Pulmonary artery endothelial cell (primary cell): ENCODE data around the gene KCNG2. TPM values are rescaled to one million over a fixed set of nuclear protein-coding genes. Genes with fewer than 3 reads are reported as not detected.

Experiments used
- DNase-seq: peaks from one replicate; pipeline ENCODE4 v3.0.0-alpha.2; 2011; ENCODE audit warnings: low read depth, low spot score
- total RNA-seq: library from RNA; depleted of rRNA; stranded (reverse); fragments of >200 nt; gene quantifications from 2 replicates; pipeline ENCODE4 v1.2.3, GENCODE V29; 2014

The KCNG2 gene
- total RNA-seq, 1 donor from 2014 or later: not detected

DNA sequence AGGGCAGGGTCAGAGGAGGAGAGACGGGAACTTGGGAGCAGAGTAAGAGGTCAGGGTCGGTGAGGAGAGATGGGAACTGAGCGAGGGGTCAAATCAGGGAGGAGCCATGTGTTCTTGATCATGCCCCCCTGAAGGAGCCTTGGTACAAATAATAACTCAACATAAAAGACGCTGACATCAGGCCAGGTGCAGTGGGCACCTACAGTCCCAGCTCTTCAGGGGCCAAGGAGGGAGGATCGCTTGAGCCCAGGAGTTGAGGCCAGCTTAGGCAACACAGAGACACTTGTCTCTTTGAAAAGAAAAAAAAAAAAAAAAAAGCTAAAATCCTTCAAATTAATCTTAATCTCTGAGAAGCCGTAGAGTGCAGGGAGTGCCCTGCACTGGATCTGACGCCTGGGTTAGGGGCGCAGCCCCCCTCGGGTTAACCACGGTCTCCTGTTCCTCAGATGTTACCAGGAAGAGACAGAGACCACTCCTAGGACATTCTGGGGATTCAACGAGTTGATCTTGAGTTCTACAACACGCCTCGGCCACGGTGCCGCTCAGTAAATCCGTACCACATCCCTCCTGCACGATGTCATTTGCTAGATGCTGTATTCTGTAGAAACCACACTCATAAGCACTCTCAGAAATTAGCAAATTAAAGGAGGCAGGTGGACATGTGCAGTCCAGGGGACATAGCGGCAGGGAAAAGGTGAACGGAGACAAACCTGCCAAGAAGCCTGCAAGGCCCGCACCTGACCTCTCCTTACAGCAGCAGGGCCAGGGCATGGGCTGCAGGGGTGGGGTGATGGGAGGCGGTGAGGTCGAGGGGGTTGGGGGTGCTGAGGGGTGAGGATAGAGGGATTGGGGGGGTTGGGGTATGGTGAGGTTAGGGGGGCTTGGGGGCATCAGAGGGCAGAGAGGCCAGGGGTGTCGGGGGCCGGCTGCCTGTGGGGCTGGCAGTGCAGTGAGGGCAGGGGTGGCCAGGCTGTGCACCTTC lies 124.5 kb downstream of the KCNG2 start:
- no peak for DNase-seq

DNA sequence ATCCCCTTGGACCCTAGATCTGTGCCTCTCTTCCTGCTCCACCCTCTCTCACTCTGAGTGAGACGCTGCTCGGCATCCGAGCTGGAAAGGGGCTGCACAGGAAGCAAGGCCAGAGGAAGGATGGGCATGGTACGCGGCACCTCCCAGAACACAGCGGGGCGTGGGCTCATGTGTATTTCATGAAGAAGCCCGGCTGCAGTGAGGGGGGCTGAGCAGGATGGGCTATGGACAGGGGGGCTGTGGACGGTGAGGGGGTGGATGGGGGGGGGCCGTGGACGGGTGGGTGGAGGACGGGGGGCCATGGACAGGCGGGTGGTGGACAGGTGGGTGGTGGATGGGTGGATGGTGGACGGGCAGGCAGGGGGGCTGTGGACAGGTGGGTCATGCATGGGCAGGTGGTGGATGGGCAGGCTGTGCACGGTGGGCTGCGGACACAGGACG lies 125.3 kb downstream of the KCNG2 start:
- no peak for DNase-seq

DNA sequence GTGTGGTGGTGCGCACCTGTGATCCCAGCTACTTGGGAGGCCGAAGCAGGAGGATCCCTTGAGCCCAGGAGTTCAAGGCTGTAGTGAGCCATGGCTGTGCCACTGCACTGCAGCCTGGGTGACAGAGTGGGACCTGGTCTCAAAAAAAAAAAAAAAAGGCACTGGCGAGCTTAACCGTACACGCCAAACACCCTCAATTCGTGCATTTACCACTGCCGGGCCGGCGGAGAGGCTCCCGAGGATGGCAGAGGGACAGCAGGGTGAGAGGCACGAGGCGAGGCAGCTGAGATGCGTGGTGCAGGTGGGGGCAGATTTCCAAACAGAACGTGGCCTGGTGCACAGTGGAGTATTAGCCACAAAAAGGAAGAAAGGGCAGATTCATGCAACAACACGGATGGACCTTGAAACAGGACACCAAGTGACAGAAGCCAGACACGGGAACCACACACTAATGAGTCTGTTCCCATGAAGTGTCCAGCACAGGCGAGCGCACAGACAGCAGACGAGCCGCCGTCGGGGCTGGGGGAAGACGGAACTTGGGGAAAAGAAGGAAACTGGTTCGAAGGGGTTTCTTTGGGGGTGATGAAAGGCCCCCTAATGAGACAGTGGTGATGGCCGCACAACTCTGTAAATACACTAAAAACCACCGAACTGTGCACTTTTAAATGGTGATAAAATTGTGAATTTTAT lies 126.3 kb downstream of the KCNG2 start:
- no peak for DNase-seq

DNA sequence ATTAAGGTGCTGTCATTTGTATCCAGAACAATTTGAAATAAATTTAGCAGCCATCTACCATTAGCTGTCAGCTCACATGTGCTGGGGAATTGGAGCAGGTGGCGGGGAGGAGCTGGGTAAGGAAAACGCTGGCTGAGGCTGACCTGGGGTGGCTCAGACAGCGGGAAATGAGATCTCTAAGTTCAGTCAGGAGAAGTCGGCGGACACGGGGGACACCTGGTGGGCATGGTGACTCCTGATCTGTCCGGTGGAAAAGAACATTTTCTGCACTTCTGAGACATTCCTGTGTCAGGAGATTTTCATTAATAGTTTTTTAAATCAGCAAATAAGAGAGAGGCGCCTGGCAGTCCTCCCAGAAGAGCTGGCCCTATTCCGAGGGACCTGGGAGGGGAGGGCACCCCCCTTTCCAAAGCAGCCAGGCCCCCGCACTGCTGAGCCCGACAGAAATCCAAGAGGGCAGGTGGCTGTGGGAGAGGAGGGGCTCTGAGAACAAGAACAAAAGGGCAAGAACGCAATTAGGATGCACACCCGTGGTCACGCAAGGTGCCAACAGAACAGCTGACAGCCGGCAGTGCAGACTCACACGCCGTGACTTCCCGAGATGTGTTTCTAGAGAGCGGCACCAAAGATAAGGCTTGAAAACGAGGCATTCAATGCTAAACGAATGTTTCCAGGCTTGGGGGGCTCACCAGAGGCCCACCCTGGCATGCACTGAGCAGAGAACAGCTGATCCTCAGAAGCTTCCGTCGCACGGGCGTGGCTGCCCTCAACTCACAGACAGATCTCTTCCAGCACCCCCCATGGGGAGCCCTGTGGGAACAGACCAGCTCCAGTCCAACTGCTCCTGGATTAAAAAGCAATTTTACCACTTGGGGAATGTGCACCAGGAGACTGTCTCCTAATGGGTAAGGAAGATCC lies 127.3 kb downstream of the KCNG2 start:
- no peak for DNase-seq

DNA sequence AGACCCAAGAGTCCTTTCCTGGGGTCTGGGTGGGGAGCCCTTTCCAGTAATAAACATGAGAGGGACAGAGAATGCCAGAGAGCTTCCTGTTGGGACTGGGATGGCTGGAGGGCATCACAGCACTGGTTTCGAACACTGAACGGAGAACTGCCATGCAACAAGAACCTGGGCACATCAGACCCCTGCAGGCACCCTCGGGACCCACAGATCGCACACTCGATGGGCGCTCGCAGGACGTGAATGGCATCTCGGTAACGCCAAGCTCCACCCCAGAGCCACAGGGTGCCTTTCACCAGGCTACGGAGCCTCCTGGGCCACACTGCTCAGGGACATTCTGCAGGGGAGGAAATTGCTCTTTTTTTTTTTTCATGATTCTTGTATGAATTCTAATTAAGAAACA lies 128.6 kb downstream of the KCNG2 start:
- no peak for DNase-seq

DNA sequence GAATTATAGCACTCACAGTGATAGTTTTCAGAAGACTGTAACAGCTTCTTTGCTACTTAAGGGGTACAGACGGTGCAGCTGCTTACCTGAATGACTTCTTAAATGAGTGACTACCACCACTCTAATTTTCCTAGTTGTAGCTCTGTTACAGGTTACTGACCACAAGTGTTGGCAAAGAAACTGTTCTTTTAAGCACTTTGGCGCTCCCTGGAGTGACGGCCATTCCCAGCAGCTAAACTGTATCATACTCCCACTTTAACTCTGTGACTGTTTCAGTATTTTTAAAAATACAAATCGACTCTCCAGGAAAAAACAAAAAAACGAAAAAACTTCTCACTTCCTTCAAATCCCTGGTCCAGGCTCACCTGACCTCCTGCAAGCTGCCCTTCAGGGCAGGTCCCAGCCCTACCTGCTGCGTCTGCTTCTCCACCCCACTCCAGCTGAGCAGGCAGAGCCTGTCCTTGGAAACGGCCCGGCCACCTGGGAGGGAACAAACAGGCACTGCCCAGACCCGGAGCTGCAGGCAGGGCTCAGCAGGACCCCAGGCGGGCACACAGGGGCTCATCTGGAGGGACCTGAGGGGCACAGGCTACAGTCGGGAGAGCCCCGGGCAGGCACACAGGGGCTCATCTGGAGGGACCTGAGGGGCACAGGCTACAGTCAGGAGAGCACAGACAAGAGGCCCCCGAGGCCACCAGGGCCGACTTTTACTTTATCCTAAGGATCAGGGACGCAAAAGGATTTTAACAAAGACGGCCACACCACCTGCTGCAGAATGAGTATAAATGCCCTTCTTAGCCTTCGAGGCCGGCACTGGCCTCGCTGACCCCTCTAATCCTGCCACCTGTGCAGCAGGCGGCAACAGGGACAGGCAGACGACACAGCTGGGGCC lies 129.2 kb downstream of the KCNG2 start:
- no peak for DNase-seq

DNA sequence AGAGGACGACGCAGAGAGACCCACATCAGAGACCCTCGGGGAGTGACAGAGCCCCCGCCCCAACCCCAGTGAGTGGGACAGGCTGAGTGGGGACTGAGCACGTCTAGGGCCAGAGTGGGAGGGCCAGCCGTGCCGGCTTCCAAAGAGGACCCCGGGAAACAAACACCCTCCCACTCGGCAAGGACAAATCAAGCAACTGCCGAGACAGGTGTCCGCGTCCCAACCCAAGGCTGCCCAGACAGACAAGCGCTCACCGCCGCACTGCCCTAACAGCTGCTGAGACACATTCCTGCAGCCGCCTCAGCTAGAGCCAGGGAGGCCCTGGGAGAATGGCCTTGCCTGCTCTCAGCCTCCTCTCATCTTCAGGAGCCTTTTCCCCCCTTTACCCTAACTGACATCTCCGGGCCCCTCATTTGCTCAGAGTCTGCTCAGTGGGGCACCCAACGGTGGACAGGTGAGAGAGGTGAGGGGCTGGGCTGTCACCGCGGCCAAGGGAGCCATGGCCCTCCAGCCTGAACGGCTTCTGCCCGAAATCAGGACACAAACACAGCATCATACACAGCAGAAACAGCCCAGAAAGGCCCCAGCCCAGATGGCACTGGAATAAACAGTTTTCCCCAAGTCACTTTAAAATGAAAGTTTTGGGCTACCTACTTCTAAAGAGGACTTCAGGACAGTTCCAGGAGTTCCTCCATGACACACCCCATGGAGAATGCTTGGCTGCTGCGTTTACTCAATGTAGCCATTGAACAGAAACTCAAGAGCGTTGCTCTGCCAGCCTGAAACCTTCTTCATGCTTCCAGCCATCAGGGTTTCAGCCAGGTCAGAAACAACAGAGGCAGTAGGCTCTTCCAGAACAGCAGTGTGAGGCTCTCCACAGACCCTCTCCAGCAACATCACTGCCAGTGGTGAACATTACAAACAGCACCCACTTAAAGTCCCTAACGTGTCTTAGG lies 130.1 kb downstream of the KCNG2 start:
- no peak for DNase-seq

DNA sequence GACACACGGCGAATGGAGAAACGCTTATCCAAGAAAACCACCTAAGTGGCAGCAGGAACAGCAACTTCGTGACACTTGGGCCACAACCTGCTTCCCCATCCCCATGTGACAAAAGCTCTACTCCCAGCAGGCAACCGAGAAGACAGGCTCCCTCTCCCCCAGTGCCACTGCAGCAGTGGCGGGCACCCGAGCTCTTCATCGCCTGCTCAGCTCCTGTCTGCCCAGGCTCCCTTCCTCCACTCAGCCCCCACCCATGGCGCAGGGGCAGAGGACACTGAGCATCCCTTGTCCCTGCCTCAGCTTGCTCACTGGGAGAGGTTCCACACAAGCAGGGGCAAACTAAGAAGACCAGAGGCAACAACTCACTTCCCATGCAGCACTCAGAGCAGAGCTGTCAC lies 130.8 kb downstream of the KCNG2 start:
- no peak for DNase-seq

DNA sequence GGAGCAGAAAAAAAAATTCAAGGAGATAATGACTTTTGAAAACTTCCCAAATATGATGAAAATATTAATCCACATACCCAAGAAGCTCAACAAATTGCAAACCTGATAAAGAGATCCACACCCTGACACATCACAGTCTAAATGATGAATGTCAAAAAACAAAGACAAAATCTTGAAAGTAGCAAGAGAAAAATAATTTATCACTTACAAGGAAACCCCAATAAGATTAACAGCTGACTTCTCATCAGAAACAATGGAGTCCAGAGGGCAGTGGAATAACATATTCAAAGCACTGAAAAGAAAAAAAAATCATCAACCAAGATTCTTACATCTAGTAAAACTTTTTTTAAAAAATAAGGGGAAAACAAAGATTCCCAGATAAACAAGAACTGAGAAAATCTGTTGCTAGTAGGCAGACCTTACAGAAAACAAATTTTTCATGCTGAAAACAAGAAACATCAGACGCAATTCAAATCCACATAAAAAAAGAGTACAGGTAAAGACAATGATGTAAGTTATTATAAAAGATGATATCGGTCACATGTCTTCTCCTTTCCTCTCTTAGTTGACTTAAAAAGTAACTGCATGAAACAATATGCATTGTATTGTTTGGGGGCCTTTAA lies 132.4 kb downstream of the KCNG2 start:
- no peak for DNase-seq

DNA sequence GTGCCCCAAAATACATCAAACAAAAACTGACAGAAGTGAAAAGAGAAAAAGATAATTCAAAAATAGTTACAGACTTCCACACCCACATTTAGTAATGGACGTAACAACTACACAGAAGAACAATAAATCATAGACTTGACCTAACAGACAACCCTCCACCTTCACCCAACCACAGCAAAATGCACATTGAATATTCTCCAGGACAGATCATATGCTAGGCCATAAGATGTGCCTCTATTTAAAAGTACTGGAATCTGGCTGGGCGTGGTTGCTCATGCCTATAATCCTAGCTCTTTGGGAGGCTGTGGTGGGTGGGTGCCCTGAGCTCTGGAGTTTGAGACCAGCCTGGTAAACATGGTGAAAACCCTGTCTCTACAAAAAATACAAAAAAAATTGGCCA lies 133.7 kb downstream of the KCNG2 start:
- DNase-seq: no peak

DNA sequence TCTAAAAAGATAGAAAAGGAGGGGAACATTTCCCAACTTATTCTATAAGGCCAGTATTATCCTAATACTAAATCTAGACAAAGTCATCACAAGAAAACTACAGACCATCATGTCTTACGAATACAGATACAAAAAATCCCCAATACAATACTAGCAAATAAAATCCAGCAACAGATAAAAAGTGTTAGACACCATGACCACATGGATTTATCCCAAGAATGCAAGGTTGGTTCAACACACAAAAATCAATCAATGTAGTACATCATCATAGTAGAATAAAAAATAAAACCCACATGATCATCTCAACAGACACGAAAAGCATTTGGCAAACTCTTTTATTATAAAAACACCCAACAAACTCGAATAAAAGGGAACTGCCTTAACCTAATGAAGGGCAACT lies 135.2 kb downstream of the KCNG2 start:
- no peak for DNase-seq

DNA sequence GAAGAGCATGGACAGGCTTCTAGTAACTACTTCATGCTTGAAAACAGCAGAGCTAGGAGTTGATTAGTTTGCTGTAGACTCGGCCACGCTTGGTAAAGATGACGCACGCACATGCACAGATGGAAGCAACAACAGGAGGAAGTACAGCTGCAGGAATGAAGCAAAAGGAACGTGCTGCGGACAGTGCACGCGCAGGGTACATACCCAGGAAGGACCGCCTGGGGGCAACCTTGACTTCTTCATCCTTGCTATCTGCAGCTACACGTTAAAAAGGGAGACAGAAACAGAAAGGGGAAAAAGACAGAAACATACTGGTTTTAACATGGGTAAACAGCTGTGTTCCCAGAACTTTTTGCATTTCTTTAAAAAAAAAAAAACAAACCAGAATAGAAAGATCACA lies 136.0 kb downstream of the KCNG2 start:
- DNase-seq: no peak

DNA sequence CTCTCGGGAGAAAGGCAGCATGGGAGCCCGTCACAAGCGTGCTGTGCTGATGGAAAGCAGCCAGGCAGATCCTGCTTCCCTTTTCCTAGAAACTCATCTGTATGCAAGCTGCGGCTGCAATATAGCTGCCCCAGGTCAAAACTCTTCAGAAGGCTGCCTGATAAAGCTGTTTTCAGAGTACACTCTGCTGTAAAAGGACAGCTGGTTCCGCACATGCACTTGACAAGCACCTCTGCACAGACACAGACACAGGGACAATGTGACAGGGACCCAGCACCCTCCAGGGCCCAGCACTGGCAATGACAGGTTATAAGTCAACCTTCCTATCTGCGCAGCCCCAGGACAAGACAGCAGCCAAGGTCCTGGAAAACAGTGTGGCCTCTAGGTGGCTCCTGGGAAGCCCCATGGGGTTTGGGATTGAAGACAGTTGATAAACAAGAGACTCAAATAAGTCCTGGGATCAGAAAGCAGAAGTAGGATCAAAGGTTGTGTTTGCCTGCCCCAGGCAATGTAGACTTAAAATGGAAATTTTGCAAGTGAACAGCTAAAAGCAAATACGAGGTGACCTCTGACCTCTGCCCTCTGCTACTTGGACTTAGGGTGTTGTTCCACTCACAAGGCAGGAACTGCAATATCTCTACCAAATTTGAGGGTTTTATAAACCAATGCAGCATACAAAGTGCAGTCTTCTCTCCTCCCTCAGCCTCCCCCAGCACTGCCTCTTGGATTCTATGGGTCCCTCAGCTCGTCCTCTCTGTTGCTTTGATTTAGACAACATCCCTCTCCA lies 136.8 kb downstream of the KCNG2 start:
- DNase-seq: no peak

DNA sequence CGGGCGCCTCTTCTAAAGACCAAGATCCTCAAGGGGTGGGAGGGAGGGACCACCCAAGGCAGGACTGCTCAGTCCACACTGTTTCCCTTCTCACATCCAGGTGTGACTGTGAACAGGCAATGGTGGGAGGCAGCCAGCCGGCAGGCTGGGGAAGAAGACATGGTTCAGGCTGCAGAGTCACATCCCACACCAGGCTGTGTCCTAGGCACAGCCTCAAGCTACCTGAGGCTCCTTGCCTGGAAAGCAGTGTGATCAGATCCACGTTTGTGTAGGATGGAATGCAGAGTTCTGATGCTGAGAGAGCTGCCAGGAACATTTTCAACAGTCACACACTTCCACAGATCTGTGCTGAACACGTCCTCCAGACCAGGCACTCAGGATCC lies 137.4 kb downstream of the KCNG2 start:
- DNase-seq: no peak

DNA sequence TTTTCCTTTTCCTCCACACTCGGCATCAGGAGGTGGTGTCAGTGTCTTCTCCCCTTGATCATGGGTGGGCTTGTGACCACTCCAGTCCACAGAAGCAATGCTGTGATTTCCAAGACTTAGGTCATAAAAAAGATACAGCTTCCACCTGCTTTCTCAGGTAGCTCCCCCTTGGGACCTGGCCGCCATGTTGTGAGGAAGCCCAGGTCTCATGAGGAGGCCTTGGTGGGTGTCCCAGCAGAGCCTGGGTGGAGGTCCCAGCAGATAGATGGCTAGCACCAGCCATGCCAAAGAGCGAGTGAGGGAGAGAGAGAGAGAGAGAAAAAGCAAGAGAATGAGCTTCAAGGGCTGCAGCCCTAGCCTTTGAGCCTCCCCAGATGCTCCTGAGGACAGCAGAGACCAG lies 137.8 kb downstream of the KCNG2 start:
- no peak for DNase-seq

DNA sequence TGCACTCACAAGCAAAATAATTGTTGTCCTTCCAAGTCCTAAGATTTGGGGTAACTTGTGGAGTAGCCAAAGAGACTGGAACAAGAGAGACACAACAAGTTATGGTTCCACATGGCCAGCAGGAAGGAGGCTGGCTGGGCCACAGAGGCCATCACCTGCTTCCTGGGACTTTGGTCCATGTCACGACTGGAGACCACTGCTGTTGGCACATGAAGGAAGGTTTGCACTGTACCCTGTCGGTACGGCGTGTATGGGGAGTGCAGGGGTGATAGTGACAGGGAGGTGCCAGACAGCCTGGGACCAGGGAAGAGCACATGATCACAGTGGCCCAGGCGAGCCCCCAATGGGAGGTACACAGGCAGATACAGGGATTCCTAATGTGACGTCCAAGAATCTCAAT lies 138.2 kb downstream of the KCNG2 start:
- no peak for DNase-seq

DNA sequence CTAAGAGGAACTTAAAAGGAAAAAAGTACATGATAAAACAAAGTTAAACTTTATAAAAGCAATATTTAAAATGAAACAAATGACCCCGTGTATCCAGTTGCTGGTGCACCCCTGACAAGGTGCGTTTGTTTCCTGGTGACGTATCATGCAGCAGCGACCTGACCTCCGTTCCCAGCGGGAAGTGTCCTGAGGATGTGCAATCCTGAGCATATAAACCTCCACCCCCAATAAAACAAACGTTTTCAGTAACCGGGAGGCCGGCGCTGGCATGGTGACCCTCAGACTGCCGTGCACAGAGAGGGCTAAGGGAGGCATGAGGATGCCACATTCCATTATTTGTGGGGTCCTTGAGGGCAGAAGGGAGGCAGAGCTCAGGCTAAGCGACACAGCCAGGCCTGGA lies 138.9 kb downstream of the KCNG2 start:
- DNase-seq: no peak
